Panc1 (cell line): ENCODE measurements around the gene CSPG5.

Experiments
- TCF7L2 ChIP-seq: IDR thresholded peaks from 2 replicates; pipeline ENCODE4 v1.6.1; 2011; ENCODE audit warnings: mild to moderate bottlenecking, low read depth, low read length, inconsistent platforms
- TF ChIP-seq, protein P1 (sequence below): fragments of 450-650 bp; IDR thresholded peaks from 2 replicates; pipeline ENCODE4 v1.5.1; 2017; ENCODE audit warnings: mild to moderate bottlenecking

DNA sequence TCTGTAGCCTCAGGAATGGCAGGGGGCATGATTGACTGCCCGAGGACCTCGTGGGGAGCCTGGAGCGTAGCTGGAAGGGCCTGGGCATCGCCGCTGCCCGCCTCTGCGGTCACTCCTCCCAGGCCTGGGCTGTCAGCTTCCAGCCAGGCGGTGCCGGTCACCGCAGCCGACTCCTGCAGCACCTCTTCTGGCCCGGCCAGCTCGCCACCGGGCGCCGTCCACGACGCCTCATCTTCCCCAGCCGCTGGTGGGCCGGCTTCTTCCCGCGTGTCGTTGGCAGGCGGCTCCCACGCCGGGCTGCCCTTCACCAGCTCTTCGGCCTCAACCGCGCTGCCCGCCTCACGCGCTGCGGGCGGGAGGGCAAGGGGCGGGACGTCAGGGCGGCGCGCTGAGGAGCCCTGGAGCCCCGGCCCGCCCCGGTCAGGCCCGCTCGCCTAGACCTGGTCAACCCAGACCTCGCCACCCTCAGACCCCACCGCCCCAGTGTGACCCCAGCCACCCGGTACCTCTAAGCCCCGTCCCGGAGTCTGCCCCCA lies 1.0 kb downstream of the CSPG5 start:
- TF ChIP-seq, protein P1, sequence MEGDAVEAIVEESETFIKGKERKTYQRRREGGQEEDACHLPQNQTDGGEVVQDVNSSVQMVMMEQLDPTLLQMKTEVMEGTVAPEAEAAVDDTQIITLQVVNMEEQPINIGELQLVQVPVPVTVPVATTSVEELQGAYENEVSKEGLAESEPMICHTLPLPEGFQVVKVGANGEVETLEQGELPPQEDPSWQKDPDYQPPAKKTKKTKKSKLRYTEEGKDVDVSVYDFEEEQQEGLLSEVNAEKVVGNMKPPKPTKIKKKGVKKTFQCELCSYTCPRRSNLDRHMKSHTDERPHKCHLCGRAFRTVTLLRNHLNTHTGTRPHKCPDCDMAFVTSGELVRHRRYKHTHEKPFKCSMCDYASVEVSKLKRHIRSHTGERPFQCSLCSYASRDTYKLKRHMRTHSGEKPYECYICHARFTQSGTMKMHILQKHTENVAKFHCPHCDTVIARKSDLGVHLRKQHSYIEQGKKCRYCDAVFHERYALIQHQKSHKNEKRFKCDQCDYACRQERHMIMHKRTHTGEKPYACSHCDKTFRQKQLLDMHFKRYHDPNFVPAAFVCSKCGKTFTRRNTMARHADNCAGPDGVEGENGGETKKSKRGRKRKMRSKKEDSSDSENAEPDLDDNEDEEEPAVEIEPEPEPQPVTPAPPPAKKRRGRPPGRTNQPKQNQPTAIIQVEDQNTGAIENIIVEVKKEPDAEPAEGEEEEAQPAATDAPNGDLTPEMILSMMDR = no peak
- TF ChIP-seq TCF7L2 = no peak
